HFF-Myc (cell line): ENCODE results near the gene MAPKAPK2.
"Not testable (repeated sequence)": the region's sequence is repeated elsewhere in the genome, so short reads cannot be mapped to it uniquely, and the experiment has no call there.

Experiments used
- DNase-seq: peaks from one replicate; pipeline ENCODE4 v3.0.0-alpha.2; 2011; ENCODE audit warnings: low read depth; ENCODE audit errors: extremely low read depth
- H3K4me3 ChIP-seq: replicated peaks from 2 replicates; pipeline ENCODE4 v1.5.1; 2011; ENCODE audit warnings: low read depth, mild to moderate bottlenecking, control low read depth, low read length
- CTCF ChIP-seq: IDR thresholded peaks from 2 replicates; pipeline ENCODE4 v1.5.1; 2012; ENCODE audit warnings: mild to moderate bottlenecking, low read depth, low read length, control low read depth; ENCODE audit errors: missing control alignments

Gene MAPKAPK2

GRCh38 chr1:206684478-206685333, at the start of gene MAPKAPK2:
MAPKAPK2 (plus strand) TSS chr1:206684905; CDS start chr1:206685230, 325 bp downstream.
- H3K4me3 ChIP-seq = peak within 1 kb of the TSS; percentile 83
- no peak for DNase-seq
- no peak for TF ChIP-seq CTCF

- H3K4me3 ChIP-seq = peak within 1 kb of the TSS; percentile 72
- TF ChIP-seq CTCF = no peak
- DNase-seq = peak; percentile 70
Observed at GRCh38 chr1:206635080-206635977, 49.4 kb upstream of the MAPKAPK2 start, which contains the start of gene DYRK3. DYRK3 (plus strand) TSS chr1:206635536; CDS start chr1:206635704, 168 bp downstream.

- DNase-seq = no peak
- H3K4me3 ChIP-seq = peak overlapping the region; percentile 72
- no peak for TF ChIP-seq CTCF
Observed at GRCh38 chr1:206635978-206636345, 48.7 kb upstream of the MAPKAPK2 start.

- TF ChIP-seq CTCF = no peak
- H3K4me3 ChIP-seq = peak overlapping the region; percentile 72
- no peak for DNase-seq
Observed at GRCh38 chr1:206636671-206637070, 48.0 kb upstream of the MAPKAPK2 start.

GRCh38 chr1:206637605-206638004, 47.1 kb upstream of the MAPKAPK2 start:
- peak overlapping the region; percentile 72; the same call in 1 of the 2 replicates for H3K4me3 ChIP-seq
- no peak for DNase-seq
- no peak for TF ChIP-seq CTCF

GRCh38 chr1:206642074-206642473, 42.6 kb upstream of the MAPKAPK2 start:
- not testable (repeated sequence) for H3K4me3 ChIP-seq, DNase-seq
